Thyroid gland (tissue), 4 donors: Measurements from ENCODE around the gene SYNC. TPM values are rescaled to one million over a fixed set of nuclear protein-coding genes. Genes with fewer than 3 reads are reported as not detected.

ENCODE experiments used
- DNase-seq, 2 donors: peaks; one replicate each; pipeline ENCODE4 v3.0.0-alpha.2; 2019
- H3K27ac ChIP-seq, 3 donors: fragments of 200-600 bp; sonication (generic); 1 replicate in 2 of 3; 2 replicates in 1 of 3; pipeline ENCODE4 v1.5.1; 2016 to 2019; ENCODE audit warnings: mild to moderate bottlenecking in 1 of 3, moderate library complexity in 1 of 3
- H3K27me3 ChIP-seq: fragments of 200-600 bp; sonication (generic); one replicate; pipeline ENCODE4 v1.5.1; 2019
- H3K36me3 ChIP-seq, 2 donors: fragments of 200-600 bp; sonication (generic); one replicate each; pipeline ENCODE4 v1.5.1; 2016 to 2019
- H3K4me1 ChIP-seq, 2 donors: fragments of 200-600 bp; sonication (generic); one replicate each; pipeline ENCODE4 v1.5.1; 2017 to 2019
- H3K4me3 ChIP-seq, 3 donors: fragments of 200-600 bp; sonication (generic); replicated peaks in 1 of 3; 1 replicate in 2 of 3; 2 replicates in 1 of 3; pipeline ENCODE4 v1.5.1; 2016; ENCODE audit warnings: mild to moderate bottlenecking in 1 of 3
- H3K9me3 ChIP-seq: fragments of 200-600 bp; sonication (generic); one replicate; pipeline ENCODE4 v1.5.1; 2017
- POLR2A ChIP-seq, 2 donors: fragments of 450-650 bp; IDR thresholded peaks; one replicate each; pipeline ENCODE4 v1.6.1; 2017; ENCODE audit warnings: antibody characterized with exemption in 2 of 2, mild to moderate bottlenecking in 2 of 2, moderate library complexity in 1 of 2
- WGBS, 2 donors: methylation state at CpG; one replicate each; pipeline ENCODE4 v1.1.5; 2017; 5-methylcytosine and 5-hydroxymethylcytosine counted together
- intact Hi-C: fragments of 100-400 bp; cut with DNase I; formaldehyde crosslinking; loops from one replicate; pipeline ENCODE4 v1.15.1; 2023
- total RNA-seq, 4 donors: library from RNA; depleted of rRNA; stranded (reverse); fragments of >200 nt; gene quantifications; one replicate each; pipeline ENCODE4 v1.2.3, GENCODE V29; 2016
- TF ChIP-seq, protein P1 (sequence below), 6 experiments: fragments of 200-600 bp in 3 of 6; fragments of 450-650 bp in 3 of 6; sonication (generic) in 3 of 6; IDR thresholded peaks; one replicate each; pipeline ENCODE4 v1.5.1; 2016 to 2019; ENCODE audit warnings: antibody characterized with exemption in 6 of 6, mild to moderate bottlenecking in 2 of 6, inconsistent platforms in 1 of 6, moderate library complexity in 1 of 6

SYNC gene
- total RNA-seq, 4 donors from 2014 or later = 7.3 to 13.7 (median 7.7) TPM

DNA sequence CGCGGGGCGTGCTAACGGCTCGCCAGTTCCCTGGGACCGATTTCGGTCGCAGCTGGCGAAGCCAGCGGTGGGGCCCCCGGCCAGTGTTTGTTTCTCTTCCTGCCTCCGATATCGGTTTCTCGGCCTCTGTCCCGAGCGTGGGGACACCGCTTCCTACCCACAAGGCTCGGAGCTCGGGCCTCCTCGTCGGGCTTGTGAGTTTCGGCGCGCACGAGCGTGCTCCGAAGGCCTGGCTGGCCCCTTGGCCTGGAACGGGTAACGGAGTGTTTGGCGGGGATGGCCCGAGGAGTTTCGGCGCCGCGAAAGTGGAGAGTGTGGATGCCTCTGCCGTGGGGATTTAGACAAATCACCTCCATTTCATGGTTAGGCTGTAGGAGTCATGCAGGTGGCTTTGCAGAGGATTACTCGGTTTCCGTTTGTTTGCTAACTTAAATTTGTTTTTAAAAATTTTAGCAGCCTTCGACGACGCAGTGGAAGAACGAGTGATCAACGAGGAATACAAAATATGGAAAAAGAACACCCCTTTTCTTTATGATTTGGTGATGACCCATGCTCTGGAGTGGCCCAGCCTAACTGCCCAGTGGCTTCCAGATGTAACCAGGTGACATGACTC lies 51.0 kb downstream of the SYNC start:
- TF ChIP-seq, protein P1, sequence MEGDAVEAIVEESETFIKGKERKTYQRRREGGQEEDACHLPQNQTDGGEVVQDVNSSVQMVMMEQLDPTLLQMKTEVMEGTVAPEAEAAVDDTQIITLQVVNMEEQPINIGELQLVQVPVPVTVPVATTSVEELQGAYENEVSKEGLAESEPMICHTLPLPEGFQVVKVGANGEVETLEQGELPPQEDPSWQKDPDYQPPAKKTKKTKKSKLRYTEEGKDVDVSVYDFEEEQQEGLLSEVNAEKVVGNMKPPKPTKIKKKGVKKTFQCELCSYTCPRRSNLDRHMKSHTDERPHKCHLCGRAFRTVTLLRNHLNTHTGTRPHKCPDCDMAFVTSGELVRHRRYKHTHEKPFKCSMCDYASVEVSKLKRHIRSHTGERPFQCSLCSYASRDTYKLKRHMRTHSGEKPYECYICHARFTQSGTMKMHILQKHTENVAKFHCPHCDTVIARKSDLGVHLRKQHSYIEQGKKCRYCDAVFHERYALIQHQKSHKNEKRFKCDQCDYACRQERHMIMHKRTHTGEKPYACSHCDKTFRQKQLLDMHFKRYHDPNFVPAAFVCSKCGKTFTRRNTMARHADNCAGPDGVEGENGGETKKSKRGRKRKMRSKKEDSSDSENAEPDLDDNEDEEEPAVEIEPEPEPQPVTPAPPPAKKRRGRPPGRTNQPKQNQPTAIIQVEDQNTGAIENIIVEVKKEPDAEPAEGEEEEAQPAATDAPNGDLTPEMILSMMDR (IDR thresholded peaks at IDR 0.05) = no peak
- TF ChIP-seq POLR2A (IDR thresholded peaks at IDR 0.05) = no peak
- intact Hi-C loops = no loop called here
- no peaks in the 10 kb centered on the region for H3K9me3 ChIP-seq
- peak in 1 of 2 donors; percentile 52 for DNase-seq
- 1 to 8% methylated on average over 8 to 26 of the region's 43 CpGs for whole genome bisulfite sequencing, 2 donors
- peaks cover 21 to 34% of the 10 kb centered on the region in 2 donors for H3K4me1 ChIP-seq
- H3K27ac ChIP-seq = peak overlapping the region; percentile 67 to 99 (median 97)
- H3K4me3 ChIP-seq = peak overlapping the region; percentile 41 to 87 (median 81)
- H3K27me3 ChIP-seq = no peaks in the 10 kb centered on the region
- peaks cover under 1 to 3% of the 10 kb centered on the region in 2 donors for H3K36me3 ChIP-seq

DNA sequence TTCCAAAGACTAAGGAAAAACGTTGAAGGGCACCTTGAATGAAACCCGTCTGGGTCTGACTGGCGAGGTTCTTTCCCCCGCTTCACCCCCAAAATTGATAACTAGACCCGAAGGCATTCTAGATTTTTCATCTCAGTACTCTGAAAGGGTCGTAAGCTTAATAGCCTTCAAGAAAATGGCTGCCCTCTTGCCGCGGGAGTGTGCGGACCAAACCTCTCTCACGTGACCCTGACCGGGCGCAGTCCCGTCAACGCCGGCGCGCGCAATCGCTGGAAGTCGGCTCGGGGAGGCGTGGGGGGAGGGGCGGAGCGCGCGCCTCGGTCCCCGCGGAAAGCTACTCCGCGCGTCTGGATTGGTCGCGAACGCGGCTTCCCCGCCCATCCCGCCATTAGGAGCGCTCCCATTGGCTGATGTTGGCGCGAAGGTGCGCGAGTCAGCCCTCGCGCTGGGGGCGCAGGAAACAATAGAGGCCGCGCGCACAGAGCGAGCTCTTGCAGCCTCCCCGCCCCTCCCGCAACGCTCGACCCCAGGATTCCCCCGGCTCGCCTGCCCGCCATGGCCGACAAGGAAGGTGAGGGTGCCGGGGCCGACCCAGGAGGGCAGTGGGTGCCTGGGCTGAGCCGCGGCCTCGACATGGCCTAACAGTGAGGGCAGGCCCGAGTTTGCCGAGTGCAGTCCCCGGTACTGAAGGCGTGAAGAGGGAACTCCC lies 51.7 kb downstream of the SYNC start, which contains the start of gene RBBP4:
RBBP4 (plus strand) TSS at position 457 of the 709 bp plus-strand sequence; CDS start at position 556, 99 bp downstream.
- peak; percentile 63 to 90 for TF ChIP-seq POLR2A (IDR thresholded peaks at IDR 0.05)
- TF ChIP-seq, protein P1 (IDR thresholded peaks at IDR 0.05) = no peak
- Histone ChIP-seq H3K36me3 (peaks cover 0 to 3% of the 10 kb centered on the region in 2 donors), H3K4me1 (peaks cover 21 to 34% of the 10 kb centered on the region in 2 donors), H3K27me3 (no peaks in the 10 kb centered on the region), H3K27ac (peak within 1 kb of the TSS; percentile 97 to 99 (median 98)), H3K9me3 (no peaks in the 10 kb centered on the region), H3K4me3 (peak within 1 kb of the TSS; percentile 52 to 87 (median 81))
- DNase-seq = peak; percentile 98
- WGBS, 2 donors = 0 to 1% methylated on average over 6 to 23 of the region's 67 CpGs
- intact Hi-C loops = no loop called here

DNA sequence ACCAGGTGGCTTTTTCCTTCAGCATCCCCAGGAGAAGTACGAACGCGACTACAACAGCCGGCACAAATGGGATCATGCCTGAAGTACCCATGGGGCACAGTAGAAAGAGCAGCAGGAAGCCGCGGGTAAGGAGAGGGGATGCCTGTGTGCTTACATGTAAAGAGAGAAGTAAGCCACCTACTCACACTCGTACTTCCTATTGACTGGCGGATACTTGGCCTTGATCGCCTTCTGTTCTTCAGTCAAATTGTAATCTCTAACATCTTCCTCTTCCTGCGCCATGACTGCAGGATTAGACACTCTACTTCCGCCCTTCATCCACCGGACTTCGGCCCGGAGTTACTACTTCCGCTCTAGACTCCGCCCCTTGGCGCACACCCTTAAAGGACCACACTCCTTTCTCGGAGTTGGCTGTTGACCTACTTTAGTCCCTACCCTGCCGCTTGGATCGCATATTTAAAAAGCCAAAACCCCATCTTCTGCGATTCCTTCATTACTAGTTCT lies 52.3 kb downstream of the SYNC start, which contains the start of gene ZBTB8OS:
ZBTB8OS (minus strand) TSS at position 303 of the 504 bp plus-strand sequence; CDS start at position 282, 21 bp downstream.
- H3K9me3 ChIP-seq = no peaks in the 10 kb centered on the region
- TF ChIP-seq, protein P1 (IDR thresholded peaks at IDR 0.05) = peak in 1 of 6 experiments; percentile 9
- peak; percentile 28 to 49 for TF ChIP-seq POLR2A (IDR thresholded peaks at IDR 0.05)

DNA sequence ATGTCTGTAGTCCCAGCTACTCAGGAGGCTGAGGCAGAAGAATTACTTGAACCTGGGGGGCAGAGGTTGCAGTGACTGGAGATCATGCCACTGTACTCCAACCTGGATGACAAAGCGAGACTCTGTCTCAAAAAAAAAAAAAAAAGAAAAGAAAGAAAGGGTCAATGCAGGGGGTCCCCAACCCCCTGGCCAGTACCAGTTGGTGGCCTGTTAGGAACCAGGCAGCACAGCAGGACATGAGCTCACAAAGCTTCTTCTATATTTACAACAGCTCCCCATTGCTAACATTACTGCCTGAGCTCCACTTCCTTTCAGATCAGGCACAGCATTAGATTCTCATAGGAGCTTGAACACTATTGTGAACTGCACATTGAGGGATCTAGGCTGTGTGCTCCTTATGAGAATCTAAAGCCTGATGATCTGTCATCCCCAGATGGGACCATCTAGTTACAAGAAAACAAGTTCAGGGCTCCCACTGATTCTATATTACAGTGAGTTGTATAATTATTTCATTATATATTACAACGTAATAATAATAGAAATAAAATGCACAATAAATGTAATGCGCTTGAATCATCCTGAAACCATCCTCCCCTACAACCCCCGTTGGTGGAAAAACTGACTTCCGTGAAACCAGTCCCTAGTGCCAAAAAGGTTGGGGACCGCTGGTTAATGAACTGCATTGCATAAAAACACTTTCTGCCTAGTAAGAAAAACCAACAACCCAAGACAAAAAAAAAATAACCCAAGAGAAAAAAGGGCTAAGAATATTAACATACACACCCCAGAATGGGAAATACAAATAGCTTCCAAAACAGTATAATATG lies 55.0 kb downstream of the SYNC start:
- intact Hi-C loops = no loop called here
- Histone ChIP-seq H3K27ac (no peak overlapping the region), H3K4me3 (no peak overlapping the region), H3K36me3 (no peaks in the 10 kb centered on the region), H3K27me3 (no peaks in the 10 kb centered on the region), H3K4me1 (peaks cover 13 to 27% of the 10 kb centered on the region in 2 donors), H3K9me3 (no peaks in the 10 kb centered on the region)
- TF ChIP-seq POLR2A (IDR thresholded peaks at IDR 0.05) = no peak
- TF ChIP-seq, protein P1 (IDR thresholded peaks at IDR 0.05) = no peak
- WGBS, 2 donors = 69 to 77% methylated on average over 6 of the region's 6 CpGs
- no peak for DNase-seq

More for the DNA sequence above, 52.3 kb downstream of the SYNC start, which contains the start of gene ZBTB8OS:
- 0% methylated on average over 21 of the region's 21 CpGs for WGBS, 2 donors
- H3K4me1 ChIP-seq = peaks cover 21 to 34% of the 10 kb centered on the region in 2 donors
- peak; percentile 93 for DNase-seq
- H3K27me3 ChIP-seq = no peaks in the 10 kb centered on the region
- peaks cover 0 to 3% of the 10 kb centered on the region in 2 donors for H3K36me3 ChIP-seq
- peak within 1 kb of the TSS; percentile 97 to 99 (median 98) for H3K27ac ChIP-seq
- intact Hi-C loops = no loop called here
- peak within 1 kb of the TSS; percentile 52 to 87 (median 81) for H3K4me3 ChIP-seq
